ENCODE results near the gene NEURL3. TPM values are rescaled to one million over a fixed set of nuclear protein-coding genes. Genes with fewer than 3 reads are reported as not detected.
"Not testable (repeated sequence)": the region's sequence is repeated elsewhere in the genome, so short reads cannot be mapped to it uniquely, and the experiment has no call there.

NEURL3 gene
- total RNA-seq, 1 donor from 2014 or later = not detected

- DNase-seq = no peak
- no peak overlapping the region for H3K4me3 Mint-ChIP-seq (ENCODE audit: unreplicated experiment)
- H3K27ac Mint-ChIP-seq (ENCODE audit: unreplicated experiment) = no peak overlapping the region
- peaks cover 4% of the 10 kb centered on the region for H3K9me3 Mint-ChIP-seq (ENCODE audit: unreplicated experiment)
- no peaks in the 10 kb centered on the region for H3K4me1 Mint-ChIP-seq (ENCODE audit: low read depth, unreplicated experiment)
- H3K36me3 Mint-ChIP-seq (ENCODE audit: unreplicated experiment) = peaks cover under 1% of the 10 kb centered on the region
- peaks cover 6% of the 10 kb centered on the region for H3K27me3 Mint-ChIP-seq (ENCODE audit: unreplicated experiment)
- no peak for TF ChIP-seq CTCF (IDR thresholded peaks at IDR 0.05; ENCODE audit: partially characterized antibody, unreplicated experiment)
These were observed 5.8 kb downstream of the NEURL3 start for GRCh38 chr2:96499061-96499960.

GRCh38 chr2:96498611-96499010 is 6.5 kb downstream of the NEURL3 start:
- DNase-seq; H3K27me3 Mint-ChIP-seq (ENCODE audit: unreplicated experiment); H3K27ac Mint-ChIP-seq (ENCODE audit: unreplicated experiment); H3K36me3 Mint-ChIP-seq (ENCODE audit: unreplicated experiment); H3K4me1 Mint-ChIP-seq (ENCODE audit: low read depth, unreplicated experiment); H3K9me3 Mint-ChIP-seq (ENCODE audit: unreplicated experiment); H3K4me3 Mint-ChIP-seq (ENCODE audit: unreplicated experiment): not testable (repeated sequence)

GRCh38 chr2:96498021-96498431 is 7.1 kb downstream of the NEURL3 start:
- H3K4me1 Mint-ChIP-seq (ENCODE audit: low read depth, unreplicated experiment) = no peaks in the 10 kb centered on the region
- no peak overlapping the region for H3K4me3 Mint-ChIP-seq (ENCODE audit: unreplicated experiment)
- H3K36me3 Mint-ChIP-seq (ENCODE audit: unreplicated experiment) = peaks cover 4% of the 10 kb centered on the region
- H3K9me3 Mint-ChIP-seq (ENCODE audit: unreplicated experiment) = peaks cover 4% of the 10 kb centered on the region
- TF ChIP-seq CTCF (IDR thresholded peaks at IDR 0.05; ENCODE audit: partially characterized antibody, unreplicated experiment) = no peak
- peaks cover 6% of the 10 kb centered on the region for H3K27me3 Mint-ChIP-seq (ENCODE audit: unreplicated experiment)
- H3K27ac Mint-ChIP-seq (ENCODE audit: unreplicated experiment) = no peak overlapping the region
- no peak for DNase-seq

GRCh38 chr2:96495982-96496629 is 9.1 kb downstream of the NEURL3 start:
- Mint-ChIP-seq H3K9me3 (ENCODE audit: unreplicated experiment) (peaks cover 3% of the 10 kb centered on the region), H3K4me3 (ENCODE audit: unreplicated experiment) (no peak overlapping the region), H3K4me1 (ENCODE audit: low read depth, unreplicated experiment) (no peaks in the 10 kb centered on the region), H3K27me3 (ENCODE audit: unreplicated experiment) (peaks cover 6% of the 10 kb centered on the region), H3K36me3 (ENCODE audit: unreplicated experiment) (peaks cover 4% of the 10 kb centered on the region), H3K27ac (ENCODE audit: unreplicated experiment) (no peak overlapping the region)
- DNase-seq = no peak
- no peak for TF ChIP-seq CTCF (IDR thresholded peaks at IDR 0.05; ENCODE audit: partially characterized antibody, unreplicated experiment)

GRCh38 chr2:96494188-96494587 is 11.0 kb downstream of the NEURL3 start:
- H3K9me3 Mint-ChIP-seq (ENCODE audit: unreplicated experiment) = peaks cover 2% of the 10 kb centered on the region
- no peak overlapping the region for H3K4me3 Mint-ChIP-seq (ENCODE audit: unreplicated experiment)
- no peaks in the 10 kb centered on the region for H3K27me3 Mint-ChIP-seq (ENCODE audit: unreplicated experiment)
- no peak for TF ChIP-seq CTCF (IDR thresholded peaks at IDR 0.05; ENCODE audit: partially characterized antibody, unreplicated experiment)
- H3K36me3 Mint-ChIP-seq (ENCODE audit: unreplicated experiment) = peaks cover 4% of the 10 kb centered on the region
- no peaks in the 10 kb centered on the region for H3K4me1 Mint-ChIP-seq (ENCODE audit: low read depth, unreplicated experiment)
- no peak for DNase-seq
- H3K27ac Mint-ChIP-seq (ENCODE audit: unreplicated experiment) = no peak overlapping the region
